Measurements from ENCODE around the gene HIRA. TPM values are rescaled to one million over a fixed set of nuclear protein-coding genes. Genes with fewer than 3 reads are reported as not detected.

The HIRA gene
- total RNA-seq, 1 experiment from 2014 or later: 51.0 TPM

DNA sequence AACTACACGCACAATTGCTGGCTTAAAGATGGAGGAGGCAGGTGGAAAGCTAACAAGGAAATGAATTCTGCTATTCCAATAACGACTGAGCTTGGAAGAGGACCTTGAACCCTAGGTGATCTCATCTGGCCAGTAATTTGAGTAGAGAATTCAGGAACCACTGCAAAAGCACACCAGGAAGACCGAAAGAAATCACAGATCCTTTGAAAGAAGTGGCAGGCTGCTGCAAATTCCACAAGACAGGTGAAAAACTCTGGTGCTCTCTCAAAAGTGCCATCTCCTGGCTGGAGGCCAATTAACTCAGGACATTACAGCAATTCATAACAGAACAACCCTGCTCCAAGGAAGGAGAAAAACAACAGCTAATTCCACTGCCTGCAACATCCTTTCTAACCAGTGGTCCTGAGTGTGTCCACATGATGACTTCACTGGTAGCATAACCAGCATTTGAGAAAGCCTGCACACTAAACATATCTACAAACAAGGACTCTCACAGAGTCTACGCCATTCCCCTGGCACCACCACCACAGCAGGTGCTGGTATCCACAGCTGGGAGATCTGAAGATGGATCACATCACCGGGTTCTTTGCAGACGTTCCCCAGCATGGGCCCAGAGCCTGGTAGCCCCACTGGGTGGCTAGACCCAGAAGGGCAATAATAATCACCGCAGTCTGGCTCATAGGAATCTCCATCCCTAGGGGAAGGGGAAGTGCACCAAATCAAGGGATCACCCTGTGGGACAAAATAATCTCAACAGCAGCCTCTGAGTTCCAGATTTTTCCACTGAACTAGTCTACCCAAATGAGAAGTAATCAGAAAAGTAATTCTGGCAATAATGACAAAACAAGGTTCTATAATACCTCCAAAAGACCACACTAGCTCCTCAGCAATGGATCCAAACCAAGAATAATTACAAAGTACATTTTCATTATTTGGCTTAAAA, 95.1 kb downstream of the HIRA start:
- H3K9me3 Mint-ChIP-seq: 0 out of 2 replicates have a peak, but pooled peaks cover 10% of the 10 kb centered on the region
- ChIA-PET CTCF (interaction anchor here (2.9 kb wide), 1 partner anchor 36 kb away, joined by 9 read pairs; no protein-coding TSS in a partner anchor), POLR2A (no interaction called here)
- H3K27ac Mint-ChIP-seq: no peak overlapping the region
- TF ChIP-seq CREB1 (CRISPR knock-in tag; IDR thresholded peaks at IDR 0.05): no peak
- no peaks in the 10 kb centered on the region for H3K4me1 Mint-ChIP-seq
- DNase-seq (ENCODE audit: low spot score) (no peak), ATAC-seq (no peak)
- H3K4me3 Mint-ChIP-seq: no peak overlapping the region
- no peaks in the 10 kb centered on the region for H3K27me3 Mint-ChIP-seq (ENCODE audit: low read depth)
- H3K36me3 Mint-ChIP-seq: peaks cover 73% of the 10 kb centered on the region

GRCh38 chr22:19331975-19332374, 99.6 kb downstream of the HIRA start:
- no peak overlapping the region for H3K4me3 Mint-ChIP-seq
- CTCF ChIA-PET: no interaction called here
- H3K27me3 Mint-ChIP-seq (ENCODE audit: low read depth): no peaks in the 10 kb centered on the region; the same call in 1 of the 2 replicates
- POLR2A ChIA-PET: no interaction called here
- no peak for DNase-seq (ENCODE audit: low spot score)
- peaks cover 76% of the 10 kb centered on the region for H3K36me3 Mint-ChIP-seq
- H3K4me1 Mint-ChIP-seq: no peaks in the 10 kb centered on the region
- peaks cover 24% of the 10 kb centered on the region for H3K9me3 Mint-ChIP-seq
- ATAC-seq: no peak
- H3K27ac Mint-ChIP-seq: no peak overlapping the region
- TF ChIP-seq, protein P1, sequence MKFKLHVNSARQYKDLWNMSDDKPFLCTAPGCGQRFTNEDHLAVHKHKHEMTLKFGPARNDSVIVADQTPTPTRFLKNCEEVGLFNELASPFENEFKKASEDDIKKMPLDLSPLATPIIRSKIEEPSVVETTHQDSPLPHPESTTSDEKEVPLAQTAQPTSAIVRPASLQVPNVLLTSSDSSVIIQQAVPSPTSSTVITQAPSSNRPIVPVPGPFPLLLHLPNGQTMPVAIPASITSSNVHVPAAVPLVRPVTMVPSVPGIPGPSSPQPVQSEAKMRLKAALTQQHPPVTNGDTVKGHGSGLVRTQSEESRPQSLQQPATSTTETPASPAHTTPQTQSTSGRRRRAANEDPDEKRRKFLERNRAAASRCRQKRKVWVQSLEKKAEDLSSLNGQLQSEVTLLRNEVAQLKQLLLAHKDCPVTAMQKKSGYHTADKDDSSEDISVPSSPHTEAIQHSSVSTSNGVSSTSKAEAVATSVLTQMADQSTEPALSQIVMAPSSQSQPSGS (CRISPR knock-in tag; IDR thresholded peaks at IDR 0.05; ENCODE audit: borderline replicate concordance, low read depth): no peak
- no peak for TF ChIP-seq SMAD3 (CRISPR knock-in tag; IDR thresholded peaks at IDR 0.05; ENCODE audit: borderline replicate concordance)
- no peak for TF ChIP-seq MAX (CRISPR knock-in tag; IDR thresholded peaks at IDR 0.05)
- TF ChIP-seq ZNF416 (CRISPR knock-in tag; IDR thresholded peaks at IDR 0.05): no peak
- TF ChIP-seq ZNF138 (CRISPR knock-in tag; conservative IDR thresholded peaks at IDR 0.05): no peak
- no peak for TF ChIP-seq CREM (CRISPR knock-in tag; IDR thresholded peaks at IDR 0.05)
- TF ChIP-seq NR3C1 (CRISPR knock-in tag; conservative IDR thresholded peaks at IDR 0.05; ENCODE audit: low read depth): no peak
- no peak for TF ChIP-seq HMGA2 (CRISPR knock-in tag; IDR thresholded peaks at IDR 0.05)
- TF ChIP-seq NR1H2 (CRISPR knock-in tag; IDR thresholded peaks at IDR 0.05): no peak
- TF ChIP-seq FOXP4 (CRISPR knock-in tag; IDR thresholded peaks at IDR 0.05): no peak
- TF ChIP-seq PRRX2 (CRISPR knock-in tag; IDR thresholded peaks at IDR 0.05): no peak

- no peak overlapping the region for H3K27ac Mint-ChIP-seq
- no peaks in the 10 kb centered on the region for H3K4me1 Mint-ChIP-seq
- H3K4me3 Mint-ChIP-seq: no peak overlapping the region
- H3K9me3 Mint-ChIP-seq: peaks cover 24% of the 10 kb centered on the region
- ATAC-seq: no peak
- no peaks in the 10 kb centered on the region; the same call in 1 of the 2 replicates for H3K27me3 Mint-ChIP-seq (ENCODE audit: low read depth)
- H3K36me3 Mint-ChIP-seq: peaks cover 71% of the 10 kb centered on the region
- no peak for DNase-seq (ENCODE audit: low spot score)
- CTCF ChIA-PET: no interaction called here
- POLR2A ChIA-PET: no interaction called here
- TF ChIP-seq TP53 (CRISPR knock-in tag; IDR thresholded peaks at IDR 0.05): no peak
- TF ChIP-seq, protein P2, sequence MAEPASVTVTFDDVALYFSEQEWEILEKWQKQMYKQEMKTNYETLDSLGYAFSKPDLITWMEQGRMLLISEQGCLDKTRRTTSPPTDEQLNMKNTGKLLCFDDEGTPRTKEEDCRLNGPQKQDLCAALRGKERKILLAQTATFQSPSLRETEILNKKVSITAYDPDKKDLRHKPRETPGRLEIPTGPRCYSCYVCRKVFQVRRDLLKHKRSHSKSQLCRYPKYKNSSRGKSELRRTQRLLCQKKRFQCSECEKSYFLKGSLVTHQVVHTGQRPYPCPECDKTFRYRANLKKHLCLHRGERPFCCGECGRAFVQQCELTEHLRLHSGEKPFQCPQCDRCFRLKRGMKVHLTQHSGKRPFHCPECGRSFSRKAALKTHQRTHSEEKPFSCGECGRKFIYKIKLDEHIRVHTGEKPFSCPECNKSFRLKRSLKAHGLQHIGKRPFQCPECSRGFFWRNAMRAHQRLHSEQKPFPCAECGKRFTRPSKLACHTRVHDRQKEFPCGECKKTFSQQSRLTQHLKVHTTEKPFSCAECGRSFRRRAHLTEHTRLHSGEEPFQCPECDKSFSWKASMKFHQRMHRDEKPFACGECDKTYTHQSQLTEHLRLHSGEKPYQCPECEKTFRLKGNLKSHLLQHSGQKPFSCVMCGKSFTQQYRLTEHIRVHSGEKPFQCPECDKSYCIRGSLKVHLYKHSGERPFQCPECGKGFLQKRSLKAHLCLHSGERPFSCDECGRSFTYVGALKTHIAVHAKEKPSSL (CRISPR knock-in tag; conservative IDR thresholded peaks at IDR 0.05): no peak
- TF ChIP-seq, protein P3, sequence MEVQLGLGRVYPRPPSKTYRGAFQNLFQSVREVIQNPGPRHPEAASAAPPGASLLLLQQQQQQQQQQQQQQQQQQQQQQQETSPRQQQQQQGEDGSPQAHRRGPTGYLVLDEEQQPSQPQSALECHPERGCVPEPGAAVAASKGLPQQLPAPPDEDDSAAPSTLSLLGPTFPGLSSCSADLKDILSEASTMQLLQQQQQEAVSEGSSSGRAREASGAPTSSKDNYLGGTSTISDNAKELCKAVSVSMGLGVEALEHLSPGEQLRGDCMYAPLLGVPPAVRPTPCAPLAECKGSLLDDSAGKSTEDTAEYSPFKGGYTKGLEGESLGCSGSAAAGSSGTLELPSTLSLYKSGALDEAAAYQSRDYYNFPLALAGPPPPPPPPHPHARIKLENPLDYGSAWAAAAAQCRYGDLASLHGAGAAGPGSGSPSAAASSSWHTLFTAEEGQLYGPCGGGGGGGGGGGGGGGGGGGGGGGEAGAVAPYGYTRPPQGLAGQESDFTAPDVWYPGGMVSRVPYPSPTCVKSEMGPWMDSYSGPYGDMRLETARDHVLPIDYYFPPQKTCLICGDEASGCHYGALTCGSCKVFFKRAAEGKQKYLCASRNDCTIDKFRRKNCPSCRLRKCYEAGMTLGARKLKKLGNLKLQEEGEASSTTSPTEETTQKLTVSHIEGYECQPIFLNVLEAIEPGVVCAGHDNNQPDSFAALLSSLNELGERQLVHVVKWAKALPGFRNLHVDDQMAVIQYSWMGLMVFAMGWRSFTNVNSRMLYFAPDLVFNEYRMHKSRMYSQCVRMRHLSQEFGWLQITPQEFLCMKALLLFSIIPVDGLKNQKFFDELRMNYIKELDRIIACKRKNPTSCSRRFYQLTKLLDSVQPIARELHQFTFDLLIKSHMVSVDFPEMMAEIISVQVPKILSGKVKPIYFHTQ (CRISPR knock-in tag; IDR thresholded peaks at IDR 0.05): no peak
- no peak for TF ChIP-seq GRHL2 (CRISPR knock-in tag; IDR thresholded peaks at IDR 0.05; ENCODE audit: insufficient replicate concordance, severe bottlenecking)
- TF ChIP-seq JAZF1 (CRISPR knock-in tag; IDR thresholded peaks at IDR 0.05): no peak
- TF ChIP-seq ZNF396 (CRISPR knock-in tag; IDR thresholded peaks at IDR 0.05; ENCODE audit: borderline replicate concordance): no peak
- TF ChIP-seq AFF4 (CRISPR knock-in tag; IDR thresholded peaks at IDR 0.05; ENCODE audit: borderline replicate concordance): no peak
Observed at GRCh38 chr22:19331474-19331873, 100.1 kb downstream of the HIRA start.
